ENCODE data around the gene RABGAP1L.

The RABGAP1L gene

GRCh38 chr1:174204697-174205308 lies 45.5 kb downstream of the RABGAP1L start:
- H2AFZ ChIP-seq (ENCODE audit: low read depth, low read length): no peak overlapping the region
- peaks cover 86% of the 10 kb centered on the region for H3K79me2 ChIP-seq (ENCODE audit: low read length)
- H3K4me3 ChIP-seq (ENCODE audit: low read length): peak overlapping the region; percentile 64
- no peaks in the 10 kb centered on the region for H4K20me1 ChIP-seq (ENCODE audit: insufficient read depth, low read length)
- H3K36me3 ChIP-seq (replicated peaks; ENCODE audit: low read depth, low read length): peaks cover 62% of the 10 kb centered on the region
- peaks cover 40% of the 10 kb centered on the region for H3K4me1 ChIP-seq (ENCODE audit: low read length)
- peak overlapping the region; percentile 54 for H3K4me2 ChIP-seq (ENCODE audit: low read length)
- TF ChIP-seq EZH2phosphoT487 (IDR thresholded peaks at IDR 0.05; ENCODE audit: low read depth) (no peak), CTCF (IDR thresholded peaks at IDR 0.05; ENCODE audit: low read depth, low read length) (no peak)
- peak overlapping the region; percentile 24; the same call in 1 of the 2 replicates for H3K9ac ChIP-seq (ENCODE audit: low read length)
- no peaks in the 10 kb centered on the region for H3K27me3 ChIP-seq (ENCODE audit: low read depth, low read length)
- peak overlapping the region; percentile 79 for H3K27ac ChIP-seq (ENCODE audit: low read length)
- peaks cover 11% of the 10 kb centered on the region; the same call in 1 of the 2 replicates for H3K9me3 ChIP-seq (ENCODE audit: insufficient read depth, low read length)

GRCh38 chr1:174206148-174206836 lies 47.0 kb downstream of the RABGAP1L start:
- peaks cover 55% of the 10 kb centered on the region for H3K36me3 ChIP-seq (replicated peaks; ENCODE audit: low read depth, low read length)
- peaks cover 86% of the 10 kb centered on the region for H3K79me2 ChIP-seq (ENCODE audit: low read length)
- H4K20me1 ChIP-seq (ENCODE audit: insufficient read depth, low read length): no peaks in the 10 kb centered on the region
- peaks cover 21% of the 10 kb centered on the region for H3K9me3 ChIP-seq (ENCODE audit: insufficient read depth, low read length)
- H3K4me3 ChIP-seq (ENCODE audit: low read length): peak overlapping the region; percentile 64
- TF ChIP-seq CTCF (IDR thresholded peaks at IDR 0.05; ENCODE audit: low read depth, low read length): no peak
- TF ChIP-seq EZH2phosphoT487 (IDR thresholded peaks at IDR 0.05; ENCODE audit: low read depth): no peak
- H3K4me2 ChIP-seq (ENCODE audit: low read length): peak overlapping the region; percentile 54
- H3K27me3 ChIP-seq (ENCODE audit: low read depth, low read length): no peaks in the 10 kb centered on the region
- peak overlapping the region; percentile 16 for H3K27ac ChIP-seq (ENCODE audit: low read length)
- no peak overlapping the region for H3K9ac ChIP-seq (ENCODE audit: low read length)
- H3K4me1 ChIP-seq (ENCODE audit: low read length): peaks cover 41% of the 10 kb centered on the region
- H2AFZ ChIP-seq (ENCODE audit: low read depth, low read length): no peak overlapping the region

- Histone ChIP-seq H3K36me3 (replicated peaks; ENCODE audit: low read depth, low read length) (peaks cover 51% of the 10 kb centered on the region), H3K27me3 (ENCODE audit: low read depth, low read length) (no peaks in the 10 kb centered on the region), H3K9ac (ENCODE audit: low read length) (no peak overlapping the region), H3K27ac (ENCODE audit: low read length) (no peak overlapping the region), H3K79me2 (ENCODE audit: low read length) (peaks cover 73% of the 10 kb centered on the region), H3K4me2 (ENCODE audit: low read length) (no peak overlapping the region), H3K4me1 (ENCODE audit: low read length) (peaks cover 35% of the 10 kb centered on the region), H3K9me3 (ENCODE audit: insufficient read depth, low read length) (peaks cover 21% of the 10 kb centered on the region), H4K20me1 (ENCODE audit: insufficient read depth, low read length) (no peaks in the 10 kb centered on the region), H3K4me3 (ENCODE audit: low read length) (no peak overlapping the region), H2AFZ (ENCODE audit: low read depth, low read length) (no peak overlapping the region)
- TF ChIP-seq CTCF (IDR thresholded peaks at IDR 0.05; ENCODE audit: low read depth, low read length) (no peak), EZH2phosphoT487 (IDR thresholded peaks at IDR 0.05; ENCODE audit: low read depth) (no peak)
Observed at GRCh38 chr1:174209347-174210187, 50.2 kb downstream of the RABGAP1L start.

GRCh38 chr1:174211486-174211885 lies 52.2 kb downstream of the RABGAP1L start:
- TF ChIP-seq CTCF (IDR thresholded peaks at IDR 0.05; ENCODE audit: low read depth, low read length): no peak
- peaks cover 16% of the 10 kb centered on the region for H3K9me3 ChIP-seq (ENCODE audit: insufficient read depth, low read length)

More at GRCh38 chr1:174211486-174211885, 52.2 kb downstream of the RABGAP1L start:
- Histone ChIP-seq H3K36me3 (replicated peaks; ENCODE audit: low read depth, low read length) (peaks cover 39% of the 10 kb centered on the region), H4K20me1 (ENCODE audit: insufficient read depth, low read length) (no peaks in the 10 kb centered on the region), H3K79me2 (ENCODE audit: low read length) (peaks cover 61% of the 10 kb centered on the region), H2AFZ (ENCODE audit: low read depth, low read length) (no peak overlapping the region), H3K4me2 (ENCODE audit: low read length) (no peak overlapping the region), H3K4me3 (ENCODE audit: low read length) (no peak overlapping the region), H3K9ac (ENCODE audit: low read length) (no peak overlapping the region), H3K4me1 (ENCODE audit: low read length) (peaks cover 16% of the 10 kb centered on the region), H3K27me3 (ENCODE audit: low read depth, low read length) (no peaks in the 10 kb centered on the region), H3K27ac (ENCODE audit: low read length) (no peak overlapping the region)
